ENCODE results near the gene NFYC. TPM values are rescaled to one million over a fixed set of nuclear protein-coding genes. Genes with fewer than 3 reads are reported as not detected.

NFYC gene
- total and polyA plus RNA-seq, 2 of the 8 experiments (the other 6 are each of a cell fraction or from before 2014, with no cell fraction given) = 54.1 to 124 TPM

DNA sequence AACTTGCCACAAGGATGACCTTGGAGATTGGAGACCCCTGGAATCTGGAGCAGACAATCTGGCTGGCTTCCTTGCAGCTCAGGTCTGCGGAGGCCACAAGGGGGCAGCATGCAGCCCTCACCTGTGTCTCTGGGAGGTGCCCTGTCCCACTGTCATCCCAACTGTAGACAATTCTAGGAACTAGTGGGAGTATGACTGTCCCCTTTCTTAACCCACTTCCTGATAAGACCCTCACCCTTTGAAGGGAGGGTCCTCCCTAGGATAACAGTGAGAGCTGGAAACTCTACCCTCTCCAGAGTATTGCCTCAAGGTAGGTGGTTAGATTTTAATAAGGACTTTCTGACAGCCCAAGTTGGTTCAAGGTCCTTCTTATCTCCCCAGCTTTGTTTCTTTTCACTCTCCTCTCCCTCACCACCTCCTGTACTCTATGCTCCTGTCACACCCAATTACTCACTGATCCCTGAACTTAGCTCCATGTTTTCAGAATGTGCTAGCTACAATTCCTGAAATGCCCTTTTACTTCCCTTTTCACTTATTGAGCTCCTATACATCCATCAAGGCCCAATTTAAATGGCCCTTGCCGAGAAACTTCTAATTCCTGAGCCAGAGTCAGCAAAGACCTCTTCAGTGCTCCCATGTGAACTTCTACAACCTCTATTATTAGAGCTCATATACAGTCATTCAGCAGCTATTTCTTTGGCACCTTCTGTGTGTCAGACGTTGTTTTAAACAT is 82.9 kb downstream of the NFYC start (continued):
- TF ChIP-seq, protein P1, sequence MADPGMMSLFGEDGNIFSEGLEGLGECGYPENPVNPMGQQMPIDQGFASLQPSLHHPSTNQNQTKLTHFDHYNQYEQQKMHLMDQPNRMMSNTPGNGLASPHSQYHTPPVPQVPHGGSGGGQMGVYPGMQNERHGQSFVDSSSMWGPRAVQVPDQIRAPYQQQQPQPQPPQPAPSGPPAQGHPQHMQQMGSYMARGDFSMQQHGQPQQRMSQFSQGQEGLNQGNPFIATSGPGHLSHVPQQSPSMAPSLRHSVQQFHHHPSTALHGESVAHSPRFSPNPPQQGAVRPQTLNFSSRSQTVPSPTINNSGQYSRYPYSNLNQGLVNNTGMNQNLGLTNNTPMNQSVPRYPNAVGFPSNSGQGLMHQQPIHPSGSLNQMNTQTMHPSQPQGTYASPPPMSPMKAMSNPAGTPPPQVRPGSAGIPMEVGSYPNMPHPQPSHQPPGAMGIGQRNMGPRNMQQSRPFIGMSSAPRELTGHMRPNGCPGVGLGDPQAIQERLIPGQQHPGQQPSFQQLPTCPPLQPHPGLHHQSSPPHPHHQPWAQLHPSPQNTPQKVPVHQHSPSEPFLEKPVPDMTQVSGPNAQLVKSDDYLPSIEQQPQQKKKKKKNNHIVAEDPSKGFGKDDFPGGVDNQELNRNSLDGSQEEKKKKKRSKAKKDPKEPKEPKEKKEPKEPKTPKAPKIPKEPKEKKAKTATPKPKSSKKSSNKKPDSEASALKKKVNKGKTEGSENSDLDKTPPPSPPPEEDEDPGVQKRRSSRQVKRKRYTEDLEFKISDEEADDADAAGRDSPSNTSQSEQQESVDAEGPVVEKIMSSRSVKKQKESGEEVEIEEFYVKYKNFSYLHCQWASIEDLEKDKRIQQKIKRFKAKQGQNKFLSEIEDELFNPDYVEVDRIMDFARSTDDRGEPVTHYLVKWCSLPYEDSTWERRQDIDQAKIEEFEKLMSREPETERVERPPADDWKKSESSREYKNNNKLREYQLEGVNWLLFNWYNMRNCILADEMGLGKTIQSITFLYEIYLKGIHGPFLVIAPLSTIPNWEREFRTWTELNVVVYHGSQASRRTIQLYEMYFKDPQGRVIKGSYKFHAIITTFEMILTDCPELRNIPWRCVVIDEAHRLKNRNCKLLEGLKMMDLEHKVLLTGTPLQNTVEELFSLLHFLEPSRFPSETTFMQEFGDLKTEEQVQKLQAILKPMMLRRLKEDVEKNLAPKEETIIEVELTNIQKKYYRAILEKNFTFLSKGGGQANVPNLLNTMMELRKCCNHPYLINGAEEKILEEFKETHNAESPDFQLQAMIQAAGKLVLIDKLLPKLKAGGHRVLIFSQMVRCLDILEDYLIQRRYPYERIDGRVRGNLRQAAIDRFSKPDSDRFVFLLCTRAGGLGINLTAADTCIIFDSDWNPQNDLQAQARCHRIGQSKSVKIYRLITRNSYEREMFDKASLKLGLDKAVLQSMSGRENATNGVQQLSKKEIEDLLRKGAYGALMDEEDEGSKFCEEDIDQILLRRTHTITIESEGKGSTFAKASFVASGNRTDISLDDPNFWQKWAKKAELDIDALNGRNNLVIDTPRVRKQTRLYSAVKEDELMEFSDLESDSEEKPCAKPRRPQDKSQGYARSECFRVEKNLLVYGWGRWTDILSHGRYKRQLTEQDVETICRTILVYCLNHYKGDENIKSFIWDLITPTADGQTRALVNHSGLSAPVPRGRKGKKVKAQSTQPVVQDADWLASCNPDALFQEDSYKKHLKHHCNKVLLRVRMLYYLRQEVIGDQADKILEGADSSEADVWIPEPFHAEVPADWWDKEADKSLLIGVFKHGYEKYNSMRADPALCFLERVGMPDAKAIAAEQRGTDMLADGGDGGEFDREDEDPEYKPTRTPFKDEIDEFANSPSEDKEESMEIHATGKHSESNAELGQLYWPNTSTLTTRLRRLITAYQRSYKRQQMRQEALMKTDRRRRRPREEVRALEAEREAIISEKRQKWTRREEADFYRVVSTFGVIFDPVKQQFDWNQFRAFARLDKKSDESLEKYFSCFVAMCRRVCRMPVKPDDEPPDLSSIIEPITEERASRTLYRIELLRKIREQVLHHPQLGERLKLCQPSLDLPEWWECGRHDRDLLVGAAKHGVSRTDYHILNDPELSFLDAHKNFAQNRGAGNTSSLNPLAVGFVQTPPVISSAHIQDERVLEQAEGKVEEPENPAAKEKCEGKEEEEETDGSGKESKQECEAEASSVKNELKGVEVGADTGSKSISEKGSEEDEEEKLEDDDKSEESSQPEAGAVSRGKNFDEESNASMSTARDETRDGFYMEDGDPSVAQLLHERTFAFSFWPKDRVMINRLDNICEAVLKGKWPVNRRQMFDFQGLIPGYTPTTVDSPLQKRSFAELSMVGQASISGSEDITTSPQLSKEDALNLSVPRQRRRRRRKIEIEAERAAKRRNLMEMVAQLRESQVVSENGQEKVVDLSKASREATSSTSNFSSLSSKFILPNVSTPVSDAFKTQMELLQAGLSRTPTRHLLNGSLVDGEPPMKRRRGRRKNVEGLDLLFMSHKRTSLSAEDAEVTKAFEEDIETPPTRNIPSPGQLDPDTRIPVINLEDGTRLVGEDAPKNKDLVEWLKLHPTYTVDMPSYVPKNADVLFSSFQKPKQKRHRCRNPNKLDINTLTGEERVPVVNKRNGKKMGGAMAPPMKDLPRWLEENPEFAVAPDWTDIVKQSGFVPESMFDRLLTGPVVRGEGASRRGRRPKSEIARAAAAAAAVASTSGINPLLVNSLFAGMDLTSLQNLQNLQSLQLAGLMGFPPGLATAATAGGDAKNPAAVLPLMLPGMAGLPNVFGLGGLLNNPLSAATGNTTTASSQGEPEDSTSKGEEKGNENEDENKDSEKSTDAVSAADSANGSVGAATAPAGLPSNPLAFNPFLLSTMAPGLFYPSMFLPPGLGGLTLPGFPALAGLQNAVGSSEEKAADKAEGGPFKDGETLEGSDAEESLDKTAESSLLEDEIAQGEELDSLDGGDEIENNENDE (IDR thresholded peaks at IDR 0.05; ENCODE audit: insufficient replicate concordance, low read length) = no peak
- TF ChIP-seq, protein P2, sequence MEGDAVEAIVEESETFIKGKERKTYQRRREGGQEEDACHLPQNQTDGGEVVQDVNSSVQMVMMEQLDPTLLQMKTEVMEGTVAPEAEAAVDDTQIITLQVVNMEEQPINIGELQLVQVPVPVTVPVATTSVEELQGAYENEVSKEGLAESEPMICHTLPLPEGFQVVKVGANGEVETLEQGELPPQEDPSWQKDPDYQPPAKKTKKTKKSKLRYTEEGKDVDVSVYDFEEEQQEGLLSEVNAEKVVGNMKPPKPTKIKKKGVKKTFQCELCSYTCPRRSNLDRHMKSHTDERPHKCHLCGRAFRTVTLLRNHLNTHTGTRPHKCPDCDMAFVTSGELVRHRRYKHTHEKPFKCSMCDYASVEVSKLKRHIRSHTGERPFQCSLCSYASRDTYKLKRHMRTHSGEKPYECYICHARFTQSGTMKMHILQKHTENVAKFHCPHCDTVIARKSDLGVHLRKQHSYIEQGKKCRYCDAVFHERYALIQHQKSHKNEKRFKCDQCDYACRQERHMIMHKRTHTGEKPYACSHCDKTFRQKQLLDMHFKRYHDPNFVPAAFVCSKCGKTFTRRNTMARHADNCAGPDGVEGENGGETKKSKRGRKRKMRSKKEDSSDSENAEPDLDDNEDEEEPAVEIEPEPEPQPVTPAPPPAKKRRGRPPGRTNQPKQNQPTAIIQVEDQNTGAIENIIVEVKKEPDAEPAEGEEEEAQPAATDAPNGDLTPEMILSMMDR (IDR thresholded peaks at IDR 0.05; ENCODE audit: control extremely low read depth in 1 of 3, insufficient read depth in 1 of 3, low read depth in 1 of 3, low read length in 3 of 3) = peak; percentile 90 to 94 (median 94)
- TF ChIP-seq SIRT6 (IDR thresholded peaks at IDR 0.05; ENCODE audit: low read length) = no peak
- no peak for TF ChIP-seq TCF12 (IDR thresholded peaks at IDR 0.05; ENCODE audit: low read depth, low read length)
- TF ChIP-seq RBBP5 (IDR thresholded peaks at IDR 0.05; ENCODE audit: borderline replicate concordance, low read depth, low read length) = no peak
- TF ChIP-seq POLR2AphosphoS5 (IDR thresholded peaks at IDR 0.05; ENCODE audit: low read depth, low read length) = no peak
- TF ChIP-seq RAD21 (IDR thresholded peaks at IDR 0.05 in 1 of 2, conservative IDR thresholded peaks at IDR 0.05 in 1 of 2; ENCODE audit: low read depth in 2 of 2, low read length in 2 of 2) = peak; percentile 70 to 81
